ENCODE measurements around the gene MACROH2A2.
"Not testable (repeated sequence)": the region's sequence is repeated elsewhere in the genome, so short reads cannot be mapped to it uniquely, and the experiment has no call there.

Gene MACROH2A2

DNA sequence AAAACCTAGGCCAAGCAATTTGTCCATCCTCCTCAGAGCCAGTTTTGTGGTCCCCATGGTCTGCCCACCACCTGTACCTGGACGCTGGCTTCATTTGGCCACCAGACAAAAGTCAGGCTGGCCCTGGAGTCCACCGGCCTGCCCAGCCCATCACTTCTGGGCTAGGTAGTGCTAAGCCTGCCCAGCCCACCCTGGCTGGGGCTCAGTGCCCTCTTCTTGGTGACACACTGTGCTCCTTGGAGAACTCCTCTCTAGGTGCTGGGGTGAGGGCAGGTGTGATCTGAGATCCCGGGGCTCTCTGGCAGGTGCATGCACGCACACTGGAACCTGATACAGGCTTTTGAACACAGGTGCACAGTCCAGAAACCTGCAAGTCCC, 78.9 kb downstream of the MACROH2A2 start:
- DNase-seq (ENCODE audit: low read depth): no peak

DNA sequence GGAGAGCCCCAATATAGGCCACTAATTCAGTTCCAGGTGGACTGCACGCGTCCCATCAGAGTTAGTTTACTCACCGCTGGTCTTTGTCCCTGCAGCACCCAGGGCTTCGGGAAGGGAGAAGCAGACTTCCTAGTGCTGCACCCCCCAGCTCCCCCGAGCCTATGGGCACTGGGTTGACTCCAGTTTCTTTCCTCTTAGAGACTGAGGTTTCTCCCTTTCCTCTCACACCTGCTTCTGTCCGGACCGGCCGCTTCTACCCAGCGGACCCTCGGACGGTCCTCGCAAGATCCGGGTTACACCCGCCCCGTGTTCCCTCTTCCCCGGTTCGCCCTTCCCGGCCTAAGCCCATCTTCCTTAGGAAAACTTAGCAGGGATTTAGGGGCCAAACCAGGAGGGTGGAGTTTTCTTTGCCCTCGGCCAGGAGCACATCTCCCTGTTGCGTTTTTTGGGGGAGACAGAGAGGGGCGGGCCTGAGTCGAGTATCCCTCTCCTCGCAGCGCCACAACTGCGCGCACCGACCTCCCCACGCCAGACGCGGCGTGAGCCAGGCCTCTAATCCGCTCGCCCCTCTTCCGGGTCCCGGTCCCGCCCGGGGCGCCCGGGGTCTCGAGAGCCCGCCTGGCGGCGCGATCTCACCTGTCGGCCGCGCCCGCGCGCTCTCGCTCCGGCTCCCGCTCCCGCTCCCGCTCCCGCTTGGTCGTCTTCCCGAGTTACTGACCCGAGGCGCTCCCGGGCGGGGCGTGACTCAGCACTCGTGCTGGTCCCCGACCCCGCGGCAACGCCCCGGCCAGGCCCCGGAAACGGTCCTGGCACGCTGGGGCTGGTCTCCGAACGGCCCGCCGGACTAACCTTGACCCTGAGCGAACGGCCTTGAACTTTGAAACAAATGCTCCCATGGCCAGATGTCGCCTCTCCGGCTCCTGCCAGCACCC, 79.7 kb downstream of the MACROH2A2 start, which contains the start of gene AIFM2:
AIFM2 (minus strand) TSS at position 728 of the 932 bp plus-strand sequence. CDS start 8,741 bp downstream, outside the sequence.
- DNase-seq (ENCODE audit: low read depth): no peak

DNA sequence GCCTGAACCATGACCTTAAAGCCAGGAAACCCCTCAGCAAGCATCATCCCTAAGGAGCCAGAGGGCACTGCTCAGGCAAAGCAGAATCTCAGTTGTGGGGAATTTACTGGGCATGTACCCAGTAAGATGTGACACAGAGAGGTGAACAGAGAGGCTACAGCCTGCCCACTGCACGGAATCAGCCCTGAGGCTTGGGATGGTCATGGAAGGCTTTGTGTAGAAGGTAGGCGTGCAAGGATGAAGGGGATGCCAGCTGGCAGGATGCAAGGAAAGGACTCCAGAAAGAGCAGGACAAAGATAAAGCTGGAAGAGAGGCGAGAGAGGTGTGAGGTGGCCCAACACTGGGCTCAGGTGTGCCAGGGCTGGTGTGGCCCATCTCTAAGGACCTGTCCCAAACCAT, 82.4 kb downstream of the MACROH2A2 start:
- no peak for DNase-seq (ENCODE audit: low read depth)

DNA sequence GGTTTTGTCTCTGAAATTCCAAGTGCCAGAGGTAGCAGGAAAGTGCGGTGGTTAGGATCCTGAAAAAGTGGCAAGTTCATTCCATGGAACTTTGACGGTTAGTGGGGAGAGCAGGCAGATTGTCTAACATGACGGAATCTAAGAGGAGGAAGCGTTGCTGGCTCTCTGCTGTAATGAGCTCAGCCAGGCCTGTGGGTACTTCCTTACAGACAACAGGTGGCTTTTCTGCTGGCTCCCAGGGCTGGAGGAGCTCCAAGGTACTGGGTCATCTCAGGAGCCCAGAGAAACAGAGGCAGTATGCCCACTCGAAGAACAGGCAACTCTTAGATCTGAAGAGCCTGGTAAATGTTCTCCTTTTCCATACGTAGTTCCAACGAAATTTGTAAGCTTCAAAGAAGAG, 83.0 kb downstream of the MACROH2A2 start:
- no peak for DNase-seq (ENCODE audit: low read depth)

DNA sequence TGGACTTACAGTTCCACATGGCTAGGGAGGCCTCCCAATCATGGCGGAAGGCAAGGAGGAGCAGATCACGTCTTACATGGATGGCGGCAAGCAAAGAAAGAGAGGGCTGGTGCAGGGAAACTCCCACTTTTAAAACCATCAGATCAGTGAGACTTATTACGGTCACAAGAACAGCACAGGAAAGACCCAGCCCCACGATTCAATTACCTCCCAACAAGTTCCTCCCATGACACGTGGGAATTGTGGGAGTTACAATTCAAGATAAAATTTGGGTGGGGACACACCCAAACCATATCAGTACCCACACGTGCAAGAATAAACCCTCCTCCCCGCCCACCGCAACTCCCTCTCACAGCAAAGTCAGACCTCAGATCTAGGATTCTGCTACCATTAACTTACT, 84.5 kb downstream of the MACROH2A2 start:
- no peak for DNase-seq (ENCODE audit: low read depth)

DNA sequence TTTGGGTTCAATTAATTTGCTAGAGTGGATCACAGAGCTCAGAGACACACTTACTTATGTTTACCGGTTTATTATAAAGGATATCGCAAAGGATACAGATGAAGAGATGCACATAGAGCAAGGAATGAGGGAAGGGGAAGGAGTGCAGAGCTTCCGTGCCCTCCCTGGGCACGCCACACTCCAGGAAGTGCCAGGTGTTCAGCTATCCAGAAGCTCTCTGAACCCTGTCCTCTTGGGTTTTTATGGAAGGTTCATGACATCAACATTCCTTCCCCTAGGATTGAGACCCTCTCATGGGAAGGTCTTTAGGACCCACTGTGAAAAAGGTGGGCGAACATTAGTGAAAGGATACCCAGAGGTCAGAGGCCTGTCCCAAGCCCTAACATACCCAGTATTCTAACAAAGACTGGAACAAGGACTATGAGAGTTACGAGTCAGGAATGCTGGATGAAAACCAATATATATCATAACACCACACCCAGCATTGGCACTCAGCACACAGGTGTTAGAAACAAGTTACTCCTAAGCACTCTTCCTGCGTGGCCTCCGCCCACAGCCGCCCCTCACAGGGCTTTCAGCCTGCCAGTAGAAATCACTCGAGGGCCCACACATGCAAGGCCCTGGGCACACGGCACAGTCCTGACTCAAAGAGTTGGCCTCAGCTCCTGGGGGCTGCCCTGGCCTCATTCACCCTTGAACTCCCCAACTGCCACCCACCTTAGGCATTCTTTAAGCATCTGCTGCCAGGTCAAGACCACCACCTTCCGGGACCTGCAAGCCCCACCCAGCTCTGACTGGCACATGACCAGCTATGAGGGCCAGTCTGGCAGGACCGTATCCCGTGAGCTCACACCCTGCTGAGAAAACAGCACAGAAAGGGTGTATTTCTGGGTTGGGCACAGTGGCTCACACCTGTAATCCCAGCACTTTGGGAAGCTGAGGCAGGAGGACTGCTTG, 85.6 kb downstream of the MACROH2A2 start:
- DNase-seq (ENCODE audit: low read depth): no peak

DNA sequence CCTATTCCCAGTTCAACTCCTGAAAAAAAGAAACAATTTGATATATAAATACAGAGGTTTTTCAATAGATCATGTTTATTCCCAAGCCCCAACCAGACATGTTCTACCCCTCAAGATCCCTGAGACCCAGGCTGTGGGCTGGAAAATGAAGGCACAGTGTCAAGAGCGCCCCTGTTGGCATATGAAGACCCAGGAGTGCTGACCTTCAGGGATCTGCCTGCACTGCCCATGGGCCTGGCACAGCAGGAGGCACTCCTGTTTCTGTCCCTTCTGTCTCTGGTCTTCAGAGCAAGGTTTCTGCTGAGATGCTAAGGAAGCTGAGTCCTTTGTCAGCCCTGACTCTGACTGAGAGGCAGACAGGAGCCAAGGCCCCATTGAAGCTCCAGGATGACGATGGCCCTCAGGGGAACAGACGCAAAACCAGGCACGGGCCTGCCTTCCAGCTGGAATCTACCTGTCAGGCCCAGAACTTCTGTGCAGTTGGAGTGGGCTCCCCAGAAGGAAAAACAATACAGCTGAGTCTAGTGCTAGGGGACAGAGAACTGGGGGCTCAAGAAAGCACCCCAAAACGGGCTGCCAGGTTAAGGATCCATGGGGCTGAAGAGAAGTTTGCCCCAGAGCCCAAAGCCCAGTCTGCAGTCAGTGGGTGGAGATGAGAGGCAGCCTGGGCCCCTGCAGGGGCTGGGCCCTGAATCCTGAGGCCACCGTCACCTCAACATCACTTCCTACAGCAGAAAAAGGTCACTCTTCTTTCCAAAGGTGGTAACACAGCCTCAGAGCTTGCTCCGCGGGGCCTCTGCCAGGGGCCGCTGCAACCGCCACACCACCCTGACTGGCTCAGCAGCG, 86.7 kb downstream of the MACROH2A2 start:
- no peak for DNase-seq (ENCODE audit: low read depth)

DNA sequence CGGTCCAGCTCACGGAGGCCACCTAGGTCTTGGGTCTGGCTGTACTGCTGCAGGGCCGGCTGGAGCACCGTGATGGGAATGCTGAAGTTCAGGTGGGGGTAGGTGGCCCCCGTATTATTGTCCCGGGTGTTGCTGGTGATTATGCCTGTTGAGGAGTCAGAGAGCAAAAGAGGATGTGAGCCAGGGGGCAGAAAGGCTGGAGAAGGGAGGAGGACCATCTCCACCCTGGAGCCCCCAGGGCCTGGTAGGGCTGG, 87.3 kb downstream of the MACROH2A2 start:
- no peak for DNase-seq (ENCODE audit: low read depth)

DNA sequence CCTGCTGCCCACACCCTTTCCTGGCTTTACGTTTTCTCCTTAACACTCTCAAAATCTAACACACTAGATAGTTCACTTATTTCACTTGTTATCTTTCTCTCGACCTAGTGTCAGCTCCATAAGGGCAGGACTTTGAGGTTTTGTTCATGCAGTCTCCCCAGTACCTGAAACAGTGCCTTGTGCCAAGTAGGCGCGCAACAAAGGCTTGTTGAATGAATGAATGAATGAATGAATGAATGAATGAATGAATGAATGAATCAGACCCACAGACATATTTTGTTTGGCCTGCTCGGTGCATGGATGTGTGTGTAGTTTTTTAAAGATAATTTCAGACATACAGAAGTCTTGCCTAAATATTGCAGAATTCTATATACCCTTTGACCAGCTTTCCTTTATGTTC, 87.7 kb downstream of the MACROH2A2 start:
- DNase-seq (ENCODE audit: low read depth): no peak

DNA sequence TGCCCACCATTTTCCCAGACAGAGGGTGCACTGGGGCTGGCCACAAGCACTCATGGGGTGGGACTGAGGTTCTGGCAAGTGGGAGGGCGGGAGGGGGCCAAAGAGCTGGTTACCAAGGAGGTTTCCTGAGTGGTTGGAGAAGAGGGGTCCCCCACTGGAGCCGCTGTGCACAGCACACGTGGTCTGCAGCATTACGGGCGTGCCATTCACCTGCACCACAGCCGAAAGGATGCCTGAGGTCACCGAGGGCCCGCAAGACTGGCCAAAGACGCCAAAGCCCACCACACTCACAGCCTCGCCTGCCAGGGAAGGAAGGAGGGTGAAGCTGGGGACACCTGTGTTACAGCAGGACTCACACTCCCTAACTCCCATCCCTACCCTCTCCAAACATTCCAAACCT, 89.9 kb downstream of the MACROH2A2 start:
- DNase-seq (ENCODE audit: low read depth): no peak

DNA sequence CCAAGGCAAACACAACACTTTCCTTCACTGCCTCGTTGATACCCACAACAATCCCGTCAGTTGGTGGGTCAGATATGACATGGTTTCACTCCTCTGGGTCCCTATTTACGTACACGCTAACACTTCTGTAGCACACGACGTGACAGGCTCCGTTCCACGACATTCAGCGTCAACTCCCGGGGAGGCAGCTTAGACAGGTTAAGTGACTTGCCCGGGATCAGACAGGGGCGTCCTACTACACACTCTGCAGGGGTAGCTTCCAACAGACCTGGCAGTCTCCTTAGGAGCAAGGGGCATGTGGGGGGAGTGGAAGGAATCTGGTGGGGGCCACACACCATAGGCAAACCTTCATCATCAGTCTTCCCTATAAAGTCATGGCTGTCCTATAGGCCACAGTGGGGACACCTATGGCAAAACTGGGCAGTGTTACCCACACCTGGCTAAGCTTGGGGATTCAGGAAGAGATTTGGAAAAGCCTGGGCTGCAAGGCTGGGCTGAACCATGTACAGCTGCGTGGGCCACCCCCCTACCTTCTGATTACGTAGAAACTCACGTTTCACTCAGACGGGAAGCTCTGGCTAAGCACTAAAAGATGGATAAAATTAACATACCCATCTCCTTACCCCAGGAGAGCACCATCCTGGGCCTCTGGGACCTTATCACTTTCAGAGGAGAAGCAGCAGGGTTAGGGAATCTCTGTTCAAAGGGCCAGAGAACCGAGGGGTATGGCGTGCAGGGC, 91.9 kb downstream of the MACROH2A2 start:
- DNase-seq (ENCODE audit: low read depth): no peak

DNA sequence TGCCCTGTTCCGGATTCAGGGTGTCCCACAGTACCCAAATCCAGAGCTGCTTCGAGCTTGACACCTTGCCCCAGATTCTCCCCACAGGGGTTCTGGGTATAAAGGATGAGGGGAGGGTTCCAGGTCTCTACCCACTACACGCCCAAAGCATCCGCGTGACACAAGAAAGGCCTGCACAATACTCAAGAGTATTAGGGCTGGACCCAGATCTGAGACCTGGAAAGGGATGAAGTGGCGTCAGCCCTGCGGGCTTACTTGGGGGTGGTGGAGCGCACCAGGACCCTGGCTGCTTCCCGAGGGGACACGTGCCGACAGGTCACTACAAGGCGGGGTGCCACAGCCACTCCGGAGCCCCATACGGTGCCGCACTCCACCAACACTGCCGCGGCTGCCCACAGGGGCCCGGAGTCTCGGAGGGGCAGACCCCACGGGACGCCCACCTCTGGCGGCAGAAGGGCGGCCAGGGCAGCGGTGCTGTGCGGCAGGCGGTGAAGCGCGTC, 92.6 kb downstream of the MACROH2A2 start:
- no peak for DNase-seq (ENCODE audit: low read depth)

DNA sequence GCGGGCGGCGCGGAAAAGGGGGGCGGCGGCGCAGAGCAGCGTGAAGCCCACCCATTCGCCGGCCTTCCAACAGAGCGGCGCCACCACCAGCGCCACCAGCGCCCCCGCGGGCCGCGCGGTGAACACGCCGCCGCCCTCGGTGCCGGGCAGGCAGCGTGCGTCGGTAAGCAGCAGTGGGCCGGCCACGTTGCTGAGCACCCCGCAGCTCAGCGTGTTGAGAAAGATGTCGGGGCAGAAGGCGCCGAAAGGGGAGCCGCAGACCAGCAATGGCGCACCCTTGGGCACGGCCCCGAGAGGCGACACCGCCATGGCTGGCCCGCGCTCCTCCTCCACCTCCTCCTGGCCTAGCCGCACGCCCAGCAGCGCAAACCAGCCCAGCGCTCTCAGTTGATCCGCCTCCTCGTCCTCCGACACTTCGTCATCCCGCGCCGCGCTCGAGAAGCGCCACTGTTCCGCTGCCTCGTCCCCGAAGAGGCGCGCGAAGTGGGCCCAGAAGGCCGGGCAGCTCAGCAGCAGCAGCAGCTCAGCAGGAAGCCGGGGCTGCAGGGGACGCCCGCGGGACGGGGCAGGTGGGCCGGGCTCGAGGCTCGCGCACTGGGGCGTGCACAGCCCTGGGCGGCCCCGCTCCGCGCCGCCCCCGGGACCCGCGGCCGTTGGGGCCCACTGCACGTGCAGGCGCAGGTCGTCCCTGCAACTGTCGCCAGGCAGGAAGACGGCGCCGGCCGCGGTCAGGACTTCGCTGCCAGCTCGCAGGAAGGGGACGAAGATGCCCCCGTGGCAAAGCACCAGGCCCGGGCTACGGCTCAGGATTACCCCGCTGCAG, 93.2 kb downstream of the MACROH2A2 start:
- DNase-seq (ENCODE audit: low read depth): peak; percentile 50

DNA sequence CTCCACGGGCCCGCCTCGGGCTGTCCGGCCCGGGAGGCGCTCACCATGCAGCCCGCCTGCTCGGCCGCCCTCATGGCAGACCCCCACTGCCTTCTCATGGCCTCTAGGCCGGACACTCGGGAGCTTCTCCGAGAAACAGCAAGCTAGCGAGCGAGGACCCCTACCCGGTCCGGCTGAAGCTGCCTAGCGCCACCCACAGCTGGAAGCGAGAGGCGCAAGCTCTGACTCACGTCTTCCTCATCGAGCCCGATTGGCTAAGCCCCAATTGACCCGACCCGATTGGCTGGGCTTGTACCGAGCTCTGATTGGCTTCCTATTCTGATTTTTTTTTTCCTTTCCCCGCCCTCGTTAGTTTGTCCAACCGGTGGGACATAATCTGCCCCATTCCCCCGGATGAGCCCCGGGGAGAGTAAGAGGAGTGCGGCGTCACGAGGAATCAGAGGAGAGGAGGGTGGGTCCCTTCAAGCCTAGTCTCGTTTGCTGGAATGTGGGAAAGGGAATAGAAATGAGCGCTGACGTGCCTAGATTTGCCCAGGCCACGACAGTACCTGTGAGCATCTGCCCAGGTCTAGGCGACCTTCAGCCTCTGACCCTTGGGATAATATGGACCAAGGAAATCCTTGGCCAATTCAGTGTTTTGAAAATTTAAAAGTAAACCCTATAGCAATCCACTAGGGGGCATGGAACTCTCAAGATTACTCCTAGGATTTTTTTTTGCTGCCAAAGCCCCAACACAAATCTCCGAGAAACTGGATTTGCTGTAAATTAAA, 94.0 kb downstream of the MACROH2A2 start, which contains the start of gene TYSND1:
TYSND1 (minus strand) TSS at position 212 of the 770 bp plus-strand sequence; CDS start at position 98, 114 bp downstream.
- peak; percentile 82 for DNase-seq (ENCODE audit: low read depth)

DNA sequence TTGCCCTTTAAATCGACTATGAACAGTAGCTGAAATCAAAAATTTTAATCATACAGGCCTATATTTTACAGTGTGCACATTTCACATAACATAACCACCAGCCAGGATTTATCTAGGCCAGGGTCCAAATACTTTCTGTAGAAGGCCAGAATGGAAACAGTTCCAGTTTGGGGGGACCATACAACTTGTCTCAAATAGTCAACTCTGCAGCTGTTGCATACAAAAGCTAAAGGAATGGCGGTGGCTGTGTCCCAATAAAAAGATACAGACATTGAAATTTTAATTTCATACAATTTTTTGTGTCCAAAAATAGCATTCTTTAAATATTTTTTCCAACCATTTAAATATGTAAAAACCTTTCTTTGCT, 94.6 kb downstream of the MACROH2A2 start:
- DNase-seq (ENCODE audit: low read depth): no peak

DNA sequence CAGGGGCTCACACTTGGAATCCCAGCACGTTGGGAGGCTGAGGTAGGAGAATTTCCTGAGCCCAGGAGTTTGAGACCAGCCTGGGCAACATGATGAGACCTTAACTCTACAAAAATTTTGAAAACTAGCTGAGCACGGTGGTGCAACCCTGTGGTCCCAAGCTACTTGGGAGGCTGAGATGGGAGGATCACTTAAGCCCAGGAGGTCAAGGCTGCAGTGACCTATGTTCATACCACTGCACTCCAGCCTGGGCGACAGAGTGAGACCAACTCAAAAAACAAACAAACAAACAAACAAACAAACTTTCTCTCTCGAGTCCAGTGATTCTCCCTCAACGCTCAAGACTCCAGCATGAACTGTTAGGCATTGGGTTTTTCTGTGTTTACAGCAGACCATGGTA, 95.9 kb downstream of the MACROH2A2 start:
- DNase-seq (ENCODE audit: low read depth): no peak

DNA sequence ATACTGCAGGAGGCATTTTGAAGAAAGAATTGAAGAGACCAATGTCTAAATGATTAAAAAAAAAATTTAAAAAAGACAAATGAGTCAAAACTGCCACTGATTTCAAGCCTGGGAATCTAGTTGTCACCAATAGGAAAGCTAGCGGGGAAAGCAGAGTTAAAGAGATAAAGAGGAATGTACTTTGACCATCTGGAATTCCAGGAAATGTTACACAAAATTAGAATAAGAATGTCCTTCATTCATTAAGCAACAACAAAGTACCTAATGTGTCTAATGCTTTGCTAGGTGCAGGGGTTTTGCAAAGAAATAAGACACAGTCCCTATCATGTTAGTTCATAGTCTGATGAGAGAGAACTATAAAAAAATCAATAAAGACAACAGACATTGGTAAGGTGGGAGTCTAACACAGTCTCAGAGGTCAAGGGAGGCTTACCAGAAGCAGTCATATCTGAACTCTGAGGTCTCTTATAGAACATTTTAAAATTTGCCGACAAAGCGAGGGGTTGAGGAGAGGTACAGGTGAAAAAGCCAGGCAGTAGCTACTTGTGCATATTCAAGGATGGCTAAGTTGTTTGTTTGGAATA, 102.7 kb downstream of the MACROH2A2 start:
- no peak for DNase-seq (ENCODE audit: low read depth)

DNA sequence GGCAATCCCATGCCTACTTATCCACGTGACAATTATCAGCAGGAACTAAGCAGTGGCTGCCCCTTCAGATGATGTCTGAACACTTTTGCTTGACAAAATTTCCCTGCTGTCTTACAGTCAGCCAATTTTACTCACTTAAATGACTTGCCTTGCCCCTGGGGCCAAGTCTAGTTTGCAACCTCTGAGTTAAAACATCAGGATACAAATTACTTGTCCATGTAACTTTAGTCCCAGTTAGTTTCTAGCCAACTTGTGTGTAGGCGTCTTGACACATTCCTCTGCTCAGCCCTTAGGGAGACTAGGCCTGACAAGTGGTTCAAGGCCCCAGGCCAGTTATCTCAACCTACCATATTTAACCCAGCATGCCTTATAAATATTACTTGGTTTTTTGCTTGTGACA, 105.5 kb downstream of the MACROH2A2 start:
- DNase-seq (ENCODE audit: low read depth): no peak

DNA sequence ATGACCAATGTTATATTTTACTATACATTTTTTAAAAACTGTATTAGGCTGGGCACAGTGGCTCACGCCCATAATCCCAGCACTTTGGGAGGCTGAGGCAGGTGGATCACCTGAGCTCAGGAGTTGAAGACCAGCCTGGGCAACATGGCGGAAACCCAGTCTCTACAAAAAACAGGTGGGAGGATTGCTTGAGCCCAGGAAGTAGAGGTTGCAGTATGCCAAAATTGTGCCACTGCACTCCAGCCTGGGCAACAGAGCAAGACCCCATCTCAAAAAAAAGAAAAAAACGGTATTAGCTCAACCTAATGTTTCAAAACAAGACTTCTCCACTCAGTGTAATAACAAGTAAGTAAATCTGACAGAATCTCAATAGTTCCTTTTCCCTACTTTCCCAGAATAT, 106.7 kb downstream of the MACROH2A2 start:
- not testable (repeated sequence) for DNase-seq (ENCODE audit: low read depth)

Data from activated gamma-delta T cell treated with anti-CD3 and anti-CD28 coated beads, Interleukin-2, amount 50 U/mL, for 16 hours (primary cell).